Parathyroid adenoma (tissue), 2 donors: Measurements from ENCODE around the gene RRP9.

ENCODE experiments used
- H2AFZ ChIP-seq: fragments of 300-600 bp; sonication (generic); one replicate; pipeline ENCODE4 v1.7.0; 2017; ENCODE audit warnings: antibody characterized with exemption, mild to moderate bottlenecking
- H3K27ac ChIP-seq: fragments of 300-600 bp; sonication (generic); one replicate; pipeline ENCODE4 v1.7.0; 2017
- H3K27me3 ChIP-seq: fragments of 300-600 bp; sonication (generic); one replicate; pipeline ENCODE4 v1.7.0; 2017; ENCODE audit warnings: low read length; ENCODE audit not compliant: control insufficient read depth, insufficient read depth
- H3K36me3 ChIP-seq: fragments of 300-600 bp; sonication (generic); one replicate; pipeline ENCODE4 v1.7.0; 2017; ENCODE audit warnings: low read length; ENCODE audit not compliant: control insufficient read depth, insufficient read depth
- H3K4me1 ChIP-seq: fragments of 300-600 bp; sonication (generic); one replicate; pipeline ENCODE4 v1.7.0; 2017; ENCODE audit warnings: control low read depth
- H3K4me2 ChIP-seq: fragments of 300-600 bp; sonication (generic); one replicate; pipeline ENCODE4 v1.7.0; 2017; ENCODE audit warnings: low read length
- H3K4me3 ChIP-seq: fragments of 300-600 bp; sonication (generic); one replicate; pipeline ENCODE4 v1.7.0; 2017; ENCODE audit warnings: low read depth, low read length
- H3K79me2 ChIP-seq: fragments of 300-600 bp; sonication (generic); one replicate; pipeline ENCODE4 v1.7.0; 2017; ENCODE audit warnings: control low read depth
- H3K9ac ChIP-seq: fragments of 300-600 bp; sonication (generic); one replicate; pipeline ENCODE4 v1.7.0; 2017; ENCODE audit warnings: mild to moderate bottlenecking
- H3K9me3 ChIP-seq: fragments of 300-600 bp; sonication (generic); one replicate; pipeline ENCODE4 v1.7.0; 2017; ENCODE audit warnings: low read length; ENCODE audit not compliant: control insufficient read depth
- CTCF ChIP-seq: fragments of 300-600 bp; sonication (generic); IDR thresholded peaks from one replicate; pipeline ENCODE4 v1.7.0; 2017; ENCODE audit warnings: antibody characterized with exemption, mild to moderate bottlenecking
- donor health status: primary hyperparathyroidism.

The RRP9 gene

GRCh38 chr3:51961602-51962569 lies 20.2 kb upstream of the RRP9 start:
- Histone ChIP-seq H3K9ac (no peak overlapping the region), H3K27me3 (no peaks in the 10 kb centered on the region), H3K79me2 (no peaks in the 10 kb centered on the region), H3K27ac (no peak overlapping the region), H3K9me3 (no peaks in the 10 kb centered on the region), H3K4me3 (no peak overlapping the region), H3K4me2 (no peak overlapping the region), H2AFZ (no peak overlapping the region), H3K36me3 (no peaks in the 10 kb centered on the region), H3K4me1 (peaks cover 7% of the 10 kb centered on the region)
- TF ChIP-seq CTCF: no peak

- Histone ChIP-seq H2AFZ (no peak overlapping the region), H3K4me1 (peaks cover 6% of the 10 kb centered on the region), H3K9ac (no peak overlapping the region), H3K79me2 (no peaks in the 10 kb centered on the region), H3K9me3 (no peaks in the 10 kb centered on the region), H3K4me2 (no peak overlapping the region), H3K27me3 (no peaks in the 10 kb centered on the region), H3K36me3 (no peaks in the 10 kb centered on the region), H3K27ac (no peak overlapping the region), H3K4me3 (no peak overlapping the region)
- no peak for TF ChIP-seq CTCF
These were observed 19.3 kb upstream of the RRP9 start for GRCh38 chr3:51961011-51961410.

GRCh38 chr3:51960386-51960785 lies 18.7 kb upstream of the RRP9 start:
- Histone ChIP-seq H3K27ac (no peak overlapping the region), H3K9ac (no peak overlapping the region), H2AFZ (no peak overlapping the region), H3K9me3 (no peaks in the 10 kb centered on the region), H3K79me2 (no peaks in the 10 kb centered on the region), H3K4me1 (peaks cover 5% of the 10 kb centered on the region), H3K36me3 (no peaks in the 10 kb centered on the region), H3K4me2 (no peak overlapping the region), H3K4me3 (no peak overlapping the region), H3K27me3 (no peaks in the 10 kb centered on the region)
- TF ChIP-seq CTCF: no peak

GRCh38 chr3:51959651-51960050 lies 17.9 kb upstream of the RRP9 start:
- Histone ChIP-seq H3K9ac (no peak overlapping the region), H3K27me3 (no peaks in the 10 kb centered on the region), H3K79me2 (no peaks in the 10 kb centered on the region), H2AFZ (no peak overlapping the region), H3K4me3 (no peak overlapping the region), H3K27ac (no peak overlapping the region), H3K36me3 (no peaks in the 10 kb centered on the region), H3K9me3 (no peaks in the 10 kb centered on the region), H3K4me2 (no peak overlapping the region), H3K4me1 (peaks cover 5% of the 10 kb centered on the region)
- TF ChIP-seq CTCF: no peak
